NCI-H1105 treated with DMSO at 0.1 percent for 48 hours (cell line): ENCODE measurements around the gene CH25H.

Source experiments
- DNase-seq: peaks from one replicate; lab custom pipeline; 2025; lab: John Stamatoyannopoulos, UW

Gene CH25H

DNA sequence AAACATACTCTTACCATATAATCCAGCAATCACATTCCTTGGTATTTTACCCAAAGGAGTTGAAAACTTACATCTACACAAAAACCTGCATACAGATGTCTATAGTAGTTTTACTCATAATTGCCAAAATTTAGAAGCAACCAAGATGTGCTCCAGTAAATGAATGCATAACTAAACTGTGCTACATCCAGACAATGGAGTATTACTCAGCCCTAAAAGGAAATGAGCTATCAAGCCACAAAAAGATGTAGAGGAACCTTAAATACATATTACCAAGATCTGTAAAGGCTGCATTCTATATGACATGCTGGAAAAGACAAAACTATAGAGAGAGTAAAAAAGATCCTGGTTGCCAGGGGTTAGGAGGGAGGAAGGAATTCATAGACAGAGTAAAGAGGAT, 21.8 kb upstream of the CH25H start:
- no peak for DNase-seq

- no peak for DNase-seq
Observed at GRCh38 chr10:89228146-89228545, 21.0 kb upstream of the CH25H start.

- no peak for DNase-seq
Observed at GRCh38 chr10:89226891-89227290, 19.8 kb upstream of the CH25H start.

- DNase-seq: no peak
Observed at GRCh38 chr10:89224739-89225443, 17.8 kb upstream of the CH25H start.

- no peak for DNase-seq
Observed at GRCh38 chr10:89221919-89222318, 14.8 kb upstream of the CH25H start.

DNA sequence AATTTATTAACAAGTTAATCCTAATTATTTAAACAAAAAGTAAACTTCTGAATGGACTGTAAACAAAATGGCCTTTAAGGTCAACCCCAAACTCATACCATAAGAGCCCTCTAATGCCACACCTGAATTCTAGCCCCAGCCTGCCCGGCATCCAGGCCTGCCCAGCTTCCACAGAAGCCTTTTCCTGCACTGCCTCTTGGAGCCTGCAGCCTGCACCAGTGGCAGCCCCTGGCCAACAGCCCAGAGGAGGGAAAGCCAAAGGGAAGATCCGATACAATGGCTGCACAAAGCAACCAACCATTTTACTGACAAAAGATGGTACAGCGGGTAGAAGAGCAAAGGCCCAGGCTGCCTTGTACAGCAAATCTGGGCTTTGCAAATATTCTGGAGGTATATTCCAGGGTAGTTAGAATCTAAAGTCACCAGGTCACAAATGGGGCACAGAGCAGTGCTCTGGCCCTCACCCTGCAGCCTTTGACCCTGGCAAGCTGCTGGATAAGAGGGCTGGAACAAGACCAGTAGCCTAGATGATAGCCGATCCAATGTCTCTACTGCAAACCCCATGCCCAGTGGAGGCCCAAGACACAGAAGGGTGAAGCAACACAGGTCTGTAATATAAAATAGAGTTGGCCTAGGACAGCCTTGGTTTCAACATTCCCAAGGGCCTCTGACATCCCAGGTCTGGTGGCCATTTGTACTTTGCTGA, 12.5 kb upstream of the CH25H start:
- DNase-seq: no peak

DNA sequence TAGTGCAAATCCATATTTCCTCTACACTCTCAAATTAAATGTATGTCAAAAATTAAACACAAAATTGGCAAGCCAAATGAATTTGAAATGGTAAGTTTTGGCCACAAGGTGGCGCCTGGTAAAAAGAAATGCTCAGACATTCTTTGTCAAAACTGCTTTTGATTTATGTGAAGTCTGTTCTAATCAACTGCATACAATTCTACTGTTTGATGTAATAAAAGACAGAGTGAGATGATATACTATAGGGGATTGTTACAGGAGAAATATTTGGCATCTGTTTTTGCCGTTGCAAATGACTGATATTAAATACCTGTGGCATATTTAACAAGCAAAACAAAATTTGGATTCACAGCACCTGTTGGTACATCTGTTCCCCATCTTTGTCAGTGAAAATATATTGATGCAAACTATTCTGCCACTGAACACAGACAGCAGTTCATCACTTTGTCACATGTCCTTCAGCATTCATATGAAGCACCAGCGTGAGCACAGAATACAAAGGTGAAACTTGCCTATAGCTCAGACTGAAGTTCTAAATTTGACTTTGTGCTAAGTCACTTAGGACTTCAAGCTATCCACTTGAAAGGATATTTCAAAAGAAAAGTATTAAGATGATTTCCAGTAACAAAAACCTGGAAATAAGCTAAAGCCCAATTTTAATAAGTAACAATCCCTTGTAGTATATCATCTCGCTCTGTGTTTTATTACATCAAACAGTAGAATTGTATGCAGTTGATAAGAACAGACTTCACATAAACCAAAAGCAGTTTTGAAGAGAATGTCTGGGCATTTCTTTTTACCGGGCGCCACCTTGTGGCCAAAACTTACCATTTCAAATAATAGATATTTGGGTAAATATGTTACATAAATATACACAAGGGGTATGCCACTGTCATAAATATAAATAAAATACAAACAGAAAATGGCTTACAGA, 10.2 kb upstream of the CH25H start:
- DNase-seq: peak; percentile 51

DNA sequence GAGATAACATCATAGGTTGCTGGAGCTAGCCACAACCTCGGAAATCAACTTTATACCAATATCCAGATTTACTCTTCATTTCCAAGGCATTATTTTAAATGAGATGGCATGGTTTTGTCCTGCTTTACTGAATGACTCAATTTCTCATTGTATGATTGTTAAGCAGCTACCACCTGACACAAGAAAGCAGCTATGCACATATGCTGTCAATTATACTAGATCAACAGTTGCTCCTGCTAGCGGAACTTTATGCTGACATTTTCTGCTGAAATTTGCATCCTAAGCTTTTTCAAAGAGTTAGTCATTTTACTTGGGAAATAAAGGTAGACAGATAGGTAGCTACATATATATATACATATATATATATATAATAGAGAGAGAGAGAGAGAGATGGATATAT, 8.9 kb upstream of the CH25H start:
- DNase-seq: no peak

GRCh38 chr10:89215511-89215910, 8.4 kb upstream of the CH25H start:
- DNase-seq: no peak

DNA sequence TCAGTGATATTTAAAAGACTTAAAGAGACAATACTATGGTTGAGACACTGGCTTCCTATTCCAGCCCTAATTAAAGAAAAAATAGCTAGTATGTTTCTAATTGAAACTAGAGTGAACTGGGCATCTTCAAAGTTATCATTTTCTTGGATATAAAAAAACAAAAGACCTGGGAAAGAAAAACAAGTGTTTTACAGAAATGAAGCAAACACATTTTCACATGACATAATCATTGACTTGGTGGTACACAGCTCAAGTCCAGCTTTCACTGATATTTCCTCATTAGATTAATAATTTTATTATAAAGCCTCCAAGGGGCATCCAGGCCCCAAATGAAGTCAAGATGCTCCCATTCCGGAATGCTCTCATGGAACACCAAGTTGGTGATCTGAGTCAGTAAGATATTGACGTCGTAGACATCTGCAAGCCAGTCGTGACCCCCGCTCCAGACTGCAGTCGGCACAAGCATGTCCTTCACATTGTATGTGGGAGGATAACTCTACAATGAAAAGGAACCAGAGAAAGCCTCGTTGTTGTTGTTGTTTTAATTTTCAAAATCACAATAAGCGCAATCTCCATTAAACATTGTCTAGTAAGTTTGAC, 7.5 kb upstream of the CH25H start:
- DNase-seq: no peak

GRCh38 chr10:89213191-89213808, 6.2 kb upstream of the CH25H start:
- DNase-seq: peak; percentile 15

DNA sequence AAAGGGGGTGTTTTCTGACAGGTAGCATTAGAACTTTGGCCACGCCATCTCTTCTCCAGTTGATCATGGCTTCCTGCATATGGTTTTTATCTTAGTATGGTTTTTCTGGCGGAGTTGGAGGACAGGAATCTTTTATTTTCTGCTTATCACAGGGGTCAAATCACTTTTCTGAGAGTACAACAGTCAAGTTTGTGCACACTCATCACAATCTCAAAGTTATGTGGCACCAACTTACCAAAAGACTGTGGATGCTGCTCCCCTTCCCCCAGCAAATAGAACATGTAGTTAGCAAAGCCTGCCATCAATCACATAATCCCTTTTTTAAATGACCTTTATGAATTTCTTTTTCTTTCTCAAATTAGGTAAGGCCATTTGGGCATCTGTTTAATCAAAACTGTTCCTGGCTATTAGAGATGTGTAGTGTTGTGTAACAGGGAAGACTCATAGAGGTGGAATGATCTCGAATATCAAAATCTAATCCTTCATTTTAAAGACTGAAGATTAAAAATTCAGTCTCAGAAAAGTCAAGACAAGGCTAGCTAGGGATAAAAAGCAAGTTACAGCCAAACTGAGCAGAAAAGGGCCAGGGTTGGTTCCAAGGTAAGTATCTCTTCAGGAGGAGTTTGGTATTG, 3.8 kb upstream of the CH25H start:
- no peak for DNase-seq

GRCh38 chr10:89209718-89210117, 2.6 kb upstream of the CH25H start:
- DNase-seq: no peak

DNA sequence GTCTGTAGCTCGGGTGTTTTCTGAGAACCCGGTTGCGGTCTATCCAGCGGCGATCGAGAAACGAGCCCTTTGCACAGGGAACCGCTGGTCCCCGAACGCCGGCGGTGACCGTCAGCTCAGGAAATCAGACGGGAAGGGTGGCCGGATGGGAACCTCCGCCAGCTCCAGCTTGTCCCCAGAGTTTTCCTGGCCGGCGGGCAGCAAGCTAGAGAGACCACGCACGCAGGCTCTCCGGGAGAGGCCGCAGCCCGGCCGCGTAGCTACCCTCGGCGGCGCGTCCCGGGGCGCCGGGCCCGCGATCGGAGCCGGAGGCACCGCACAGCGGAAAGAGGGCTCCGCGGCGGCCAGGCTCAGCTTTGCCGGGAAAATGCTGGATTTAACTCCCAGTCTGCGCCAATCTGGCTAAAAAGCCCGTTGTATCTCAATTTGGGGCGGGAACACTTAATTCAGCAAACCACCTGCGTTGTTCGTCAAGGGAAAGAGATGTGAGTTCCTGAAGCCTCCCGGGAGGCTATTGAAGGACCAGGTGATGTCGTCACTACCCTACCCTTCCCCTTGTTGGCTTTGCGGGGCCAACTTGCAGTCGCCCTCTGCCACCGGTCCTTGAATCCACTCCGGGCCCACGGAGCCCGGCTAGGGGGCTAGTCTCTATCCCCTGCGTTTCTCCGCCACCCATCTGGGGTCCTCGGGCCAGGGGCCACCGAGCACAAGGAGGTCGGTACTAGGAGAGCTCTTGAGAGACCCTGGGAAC, 859 bp upstream of the CH25H start:
- peak; percentile 9 for DNase-seq

GRCh38 chr10:89206402-89207180, 526 bp downstream of the CH25H start:
- DNase-seq: no peak

GRCh38 chr10:89204621-89205185, 2.4 kb downstream of the CH25H start:
- no peak for DNase-seq

DNA sequence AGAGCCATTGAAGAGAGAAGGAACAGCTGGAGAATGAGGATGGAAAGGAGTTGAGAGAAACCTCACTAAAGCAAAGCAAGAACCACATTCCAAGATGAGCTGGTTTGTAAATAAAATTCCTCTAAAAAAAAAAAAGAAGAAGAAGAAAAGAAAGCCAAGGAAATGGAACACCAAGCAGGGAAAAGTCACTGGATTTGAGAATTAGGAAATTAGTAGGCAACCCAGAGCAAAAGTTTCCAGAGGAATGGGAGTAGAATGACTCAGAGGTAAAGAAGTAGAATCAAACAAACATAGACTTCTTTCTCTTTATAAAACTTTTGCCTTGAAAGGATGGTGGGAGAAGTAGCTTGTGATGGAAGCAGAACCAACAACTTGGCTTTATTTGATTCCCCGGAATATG, 3.9 kb downstream of the CH25H start:
- DNase-seq: no peak

DNA sequence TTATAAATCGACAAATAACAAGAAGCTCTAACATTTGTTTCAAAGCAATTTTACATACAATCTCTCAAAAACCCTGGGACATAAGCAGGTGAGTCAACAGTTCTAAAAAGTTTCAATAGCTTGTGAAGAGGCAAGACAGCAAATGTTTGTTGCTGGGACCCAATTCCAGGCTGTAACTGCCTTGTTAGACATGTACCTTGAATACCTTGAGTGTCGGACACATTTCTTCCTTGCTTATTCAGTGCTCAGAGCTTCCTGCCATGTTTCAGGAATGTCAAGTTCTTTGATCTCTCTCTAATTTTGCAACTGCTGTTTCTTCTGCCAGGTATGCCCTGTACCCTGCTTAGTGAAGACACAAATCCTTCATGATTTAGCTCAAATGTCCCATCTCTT, 5.1 kb downstream of the CH25H start:
- DNase-seq: no peak

DNA sequence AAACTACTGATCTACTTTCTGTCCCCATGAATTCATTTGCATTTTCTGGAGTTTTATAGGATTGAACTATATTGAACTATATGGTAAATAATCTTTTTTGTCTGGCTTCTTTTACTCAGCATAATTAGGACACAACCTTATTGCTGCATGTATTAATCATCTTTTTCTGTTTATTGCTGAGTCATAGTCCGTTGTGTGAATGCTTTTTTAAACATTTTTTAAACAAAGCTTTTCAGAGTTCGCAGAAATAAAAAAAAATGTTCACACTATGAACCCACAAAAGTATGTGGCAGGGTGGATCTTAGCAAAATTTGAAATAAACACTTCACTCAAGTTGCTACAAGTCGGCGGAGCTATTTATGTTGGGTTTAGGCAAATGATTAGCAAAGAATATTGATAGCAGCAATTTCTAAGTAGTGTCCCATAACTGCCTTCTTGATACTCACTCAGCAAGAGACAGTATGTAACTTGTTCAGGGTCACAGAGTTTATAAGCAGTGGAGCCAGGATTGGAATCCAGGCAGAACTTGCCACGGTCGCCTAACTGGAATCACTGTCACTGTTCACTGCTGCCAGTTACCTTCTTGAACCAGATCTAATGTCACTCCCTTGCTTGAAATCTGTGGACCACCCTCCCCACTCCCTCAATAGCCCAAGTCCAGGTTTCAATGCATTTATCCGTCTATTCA, 5.6 kb downstream of the CH25H start:
- DNase-seq: no peak
